Right kidney (tissue), 9 donors: ENCODE measurements around the gene ISCA2.
"Not testable (repeated sequence)": the region's sequence is repeated elsewhere in the genome, so short reads cannot be mapped to it uniquely, and the experiment has no call there.

Source experiments
- DNase-seq: peaks from one replicate; pipeline ENCODE4 v3.0.0-alpha.2; 2016
- long read RNA-seq, 8 donors: transcript quantifications; one replicate each; lab custom pipeline, GENCODE V29; 2026

Gene ISCA2, protein sequence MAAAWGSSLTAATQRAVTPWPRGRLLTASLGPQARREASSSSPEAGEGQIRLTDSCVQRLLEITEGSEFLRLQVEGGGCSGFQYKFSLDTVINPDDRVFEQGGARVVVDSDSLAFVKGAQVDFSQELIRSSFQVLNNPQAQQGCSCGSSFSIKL
- long read RNA-seq, donor 1, transcript ISCA2-204 (4 exons, 2,626 nt): major isoform, 67 of 76 reads
- long read RNA-seq, donor 1, partial matches to known transcripts: 6 of 76 reads
- long read RNA-seq, donor 1, other reads (novel, unspliced or antisense): 0 of 76 reads
- long read RNA-seq, donor 2, transcript ISCA2-204 (4 exons, 2,626 nt): major isoform, 34 of 37 reads
- long read RNA-seq, donor 2, partial matches to known transcripts: 0 of 37 reads
- long read RNA-seq, donor 2, other reads (novel, unspliced or antisense): 0 of 37 reads
- long read RNA-seq, donor 3, transcript ISCA2-204 (4 exons, 2,626 nt): major isoform, 11 of 11 reads
- long read RNA-seq, donor 3, partial matches to known transcripts: 0 of 11 reads
- long read RNA-seq, donor 3, other reads (novel, unspliced or antisense): 0 of 11 reads
- long read RNA-seq, donor 4, transcript ISCA2-204 (4 exons, 2,626 nt): major isoform, 30 of 31 reads
- long read RNA-seq, donor 4, partial matches to known transcripts: 0 of 31 reads
- long read RNA-seq, donor 4, other reads (novel, unspliced or antisense): 0 of 31 reads
- long read RNA-seq, donor 5, transcript ISCA2-204 (4 exons, 2,626 nt): major isoform, 34 of 35 reads
- long read RNA-seq, donor 5, partial matches to known transcripts: 0 of 35 reads
- long read RNA-seq, donor 5, other reads (novel, unspliced or antisense): 0 of 35 reads
- long read RNA-seq, donor 6, transcript ISCA2-204 (4 exons, 2,626 nt): major isoform, 30 of 31 reads
- long read RNA-seq, donor 6, partial matches to known transcripts: 0 of 31 reads
- long read RNA-seq, donor 6, other reads (novel, unspliced or antisense): 0 of 31 reads
- long read RNA-seq, donor 7: 0 reads
- long read RNA-seq, donor 8, transcript ISCA2-204 (4 exons, 2,626 nt): major isoform, 35 of 42 reads
- long read RNA-seq, donor 8, partial matches to known transcripts: 5 of 42 reads
- long read RNA-seq, donor 8, other reads (novel, unspliced or antisense): 0 of 42 reads

- peak; percentile 92 for DNase-seq
These were observed at the start of gene ISCA2 for GRCh38 chr14:74493343-74494261. Gene ISCA2, plus strand, starts transcription at chr14:74493765. Its CDS starts 10 bp downstream, at chr14:74493775.

DNA sequence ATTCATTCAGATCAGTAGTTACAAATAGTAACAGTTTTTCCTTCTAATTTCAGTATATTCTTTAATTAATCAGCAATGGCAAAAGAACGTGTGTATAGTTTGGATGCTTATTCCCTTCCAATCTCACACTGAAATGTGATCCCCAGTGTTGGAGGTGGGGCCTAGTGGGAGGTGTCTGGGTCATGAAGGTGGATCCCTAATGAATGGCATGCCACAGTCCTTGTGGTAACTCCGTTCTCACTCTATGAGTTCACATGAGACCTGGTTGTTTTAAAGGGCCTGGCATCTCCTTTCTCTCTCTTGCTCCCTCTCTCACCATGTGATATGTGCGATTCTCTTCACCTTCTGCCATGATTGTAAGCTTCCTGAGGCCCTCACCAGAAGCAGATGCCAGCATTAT, 48.7 kb upstream of the ISCA2 start:
- DNase-seq: no peak

DNA sequence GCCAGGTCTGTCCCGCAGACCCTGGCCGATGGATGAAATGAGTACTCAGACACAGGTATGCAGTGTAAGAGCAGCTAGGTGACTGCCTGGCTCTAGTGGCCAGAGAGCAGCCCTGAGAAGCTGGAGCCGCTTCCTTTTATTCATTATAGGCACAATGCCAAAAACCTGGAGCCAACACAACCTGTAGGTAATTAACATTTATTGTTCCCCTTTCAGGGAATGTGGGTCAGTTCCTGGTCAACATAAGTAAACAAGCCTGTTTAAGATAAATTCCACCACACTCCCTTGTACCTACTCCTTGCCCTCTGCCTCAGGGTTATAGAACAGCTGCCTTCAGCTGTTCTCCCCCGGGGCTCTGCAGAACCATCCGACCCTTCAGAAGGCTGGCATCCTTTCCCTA, 39.2 kb upstream of the ISCA2 start:
- not testable (repeated sequence) for DNase-seq

DNA sequence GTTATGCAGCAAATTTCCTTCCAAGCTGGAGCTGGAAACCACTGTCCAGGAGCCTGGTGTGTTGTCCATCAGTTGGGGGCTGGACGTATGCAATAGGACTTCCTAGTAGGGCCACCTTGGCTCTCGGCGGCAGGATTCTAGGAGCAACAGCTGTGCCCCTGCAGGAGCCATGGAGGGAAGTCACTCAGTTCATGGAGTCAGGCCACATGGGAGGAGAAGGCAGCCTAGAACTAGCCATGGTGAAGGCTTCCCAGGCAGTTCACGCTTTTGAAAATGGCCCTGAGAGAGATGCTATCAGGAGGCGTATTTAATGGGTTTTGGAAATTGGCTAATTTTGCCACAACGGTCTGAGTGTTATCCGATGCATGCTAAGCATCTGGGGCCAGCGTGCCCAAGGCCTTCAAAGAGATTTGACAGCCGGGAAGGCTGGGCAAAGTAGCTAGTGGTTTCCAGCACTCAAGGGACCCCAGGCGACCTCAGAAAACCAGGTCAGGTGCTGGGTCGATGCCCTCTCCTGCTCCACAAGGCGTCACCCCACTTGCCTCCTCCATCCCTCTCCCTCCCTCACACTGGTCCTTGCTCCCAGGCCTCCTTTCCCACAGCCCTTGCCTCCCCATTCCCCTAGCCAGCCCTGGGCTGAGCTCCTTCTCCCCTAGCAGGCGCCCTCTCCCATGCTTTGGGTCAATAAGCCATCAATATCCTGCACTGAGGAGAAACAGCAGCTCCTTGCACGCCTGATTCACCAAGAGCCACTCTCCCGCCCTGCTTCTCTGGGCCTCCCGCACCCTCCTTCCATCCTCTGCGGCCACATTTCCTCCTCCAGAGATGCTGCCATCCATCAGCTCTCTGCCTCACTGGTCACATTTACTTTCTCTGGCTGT, 36.6 kb upstream of the ISCA2 start:
- no peak for DNase-seq

DNA sequence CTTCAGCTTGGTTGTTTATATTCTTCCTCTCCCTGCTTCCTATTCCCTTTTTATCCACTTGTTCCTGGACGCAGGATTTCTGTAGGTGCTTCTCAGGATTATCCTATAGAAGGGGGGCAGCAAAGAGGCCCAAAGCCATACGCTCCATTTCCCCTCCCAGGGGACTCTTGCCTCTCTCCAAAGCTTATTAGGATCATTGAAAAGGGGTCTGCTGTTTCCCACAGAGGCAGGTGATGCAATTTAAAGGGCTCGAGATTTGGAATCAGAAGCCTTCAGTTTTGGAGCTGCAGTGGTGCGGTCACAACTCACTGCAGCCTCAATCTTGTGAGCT, 36.0 kb upstream of the ISCA2 start:
- no peak for DNase-seq

GRCh38 chr14:74459289-74459946, 34.1 kb upstream of the ISCA2 start:
- DNase-seq: no peak

DNA sequence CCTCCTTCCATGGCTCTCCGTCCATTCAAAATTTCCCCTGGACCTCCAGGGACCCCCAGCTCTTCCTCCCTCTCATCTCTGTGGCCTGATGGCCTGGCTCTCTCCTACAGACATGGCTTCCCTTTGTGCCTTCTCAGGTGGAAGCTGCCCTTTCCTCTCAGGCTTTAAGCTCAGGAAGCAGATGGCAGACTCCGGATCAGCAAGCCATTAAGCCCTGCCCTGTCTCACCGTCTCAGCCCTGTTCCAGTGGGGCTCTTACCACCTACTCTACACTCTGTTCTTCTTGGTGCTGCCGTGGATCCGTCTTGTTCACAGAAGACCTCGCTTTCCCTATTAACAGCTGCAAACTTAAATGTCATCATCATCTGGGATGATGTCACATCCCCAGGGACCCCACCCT, 33.6 kb upstream of the ISCA2 start:
- DNase-seq: no peak

DNA sequence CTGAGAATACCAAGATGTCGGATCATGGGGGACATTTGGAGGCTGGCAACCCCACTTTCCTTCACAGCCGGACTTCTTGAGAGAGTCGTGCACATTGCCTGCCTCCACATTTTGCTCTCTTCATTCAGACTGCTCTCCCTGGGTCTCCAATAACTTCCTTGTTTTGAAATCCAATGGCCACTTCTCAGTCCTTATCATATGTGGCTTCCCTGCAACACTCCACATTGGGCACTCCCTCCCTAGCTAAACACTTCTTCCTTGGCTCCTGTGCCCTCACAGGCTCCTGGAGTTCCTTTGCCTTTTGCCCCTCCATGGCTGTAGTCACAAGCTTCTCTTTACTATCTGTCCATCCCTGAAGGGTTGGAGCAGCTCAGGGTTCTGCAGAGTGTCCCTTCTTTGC, 30.6 kb upstream of the ISCA2 start:
- no peak for DNase-seq

- no peak for DNase-seq
These were observed 29.9 kb upstream of the ISCA2 start for GRCh38 chr14:74463697-74464096.

GRCh38 chr14:74464785-74465184, 28.8 kb upstream of the ISCA2 start:
- no peak for DNase-seq

DNA sequence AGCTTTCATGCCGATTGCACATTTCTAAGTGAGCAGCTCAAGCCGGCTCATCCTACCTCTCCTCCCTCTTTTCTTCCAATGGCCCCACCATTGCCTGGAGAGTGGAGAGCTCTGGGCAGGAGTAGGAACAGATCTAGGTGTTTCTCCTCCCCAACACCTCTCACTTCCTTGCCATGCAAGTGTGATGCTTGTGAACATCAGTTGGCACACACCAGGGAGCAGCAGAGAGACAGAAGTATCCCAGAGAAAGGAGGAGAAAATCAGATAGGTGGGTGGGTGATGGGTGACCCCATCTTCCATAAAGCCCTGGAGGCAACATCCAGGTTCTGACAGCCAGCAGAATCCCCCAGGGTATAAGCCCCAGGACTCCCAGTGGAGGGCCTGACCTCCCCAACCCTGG, 28.2 kb upstream of the ISCA2 start:
- no peak for DNase-seq

- no peak for DNase-seq
These were observed 25.1 kb upstream of the ISCA2 start for GRCh38 chr14:74468513-74468912.

GRCh38 chr14:74469548-74470518, 23.7 kb upstream of the ISCA2 start:
- no peak for DNase-seq

GRCh38 chr14:74472601-74473000, 21.0 kb upstream of the ISCA2 start:
- no peak for DNase-seq

- DNase-seq: no peak
These were observed 19.2 kb upstream of the ISCA2 start for GRCh38 chr14:74474376-74474775.

DNA sequence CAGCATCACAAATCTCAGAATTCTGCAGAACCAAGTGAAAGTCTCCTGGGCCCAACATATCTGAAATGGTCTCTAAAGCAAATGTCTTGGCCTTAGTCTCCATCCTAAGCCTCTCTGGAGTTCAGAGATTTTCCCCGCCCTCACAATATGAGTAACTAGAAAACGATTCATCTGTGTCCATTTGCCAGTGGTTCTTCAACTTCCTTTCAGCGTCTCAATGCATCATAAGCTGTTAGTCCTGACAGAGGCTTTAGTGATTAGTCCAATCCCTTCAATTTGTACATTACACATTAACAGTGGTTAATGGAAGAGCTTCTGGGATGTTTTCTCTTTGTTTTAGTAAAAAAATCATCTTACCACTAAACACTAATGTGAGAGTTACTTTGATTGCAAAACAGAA, 17.9 kb upstream of the ISCA2 start:
- DNase-seq: no peak

GRCh38 chr14:74476107-74476506, 17.5 kb upstream of the ISCA2 start:
- DNase-seq: no peak

- DNase-seq: no peak
These were observed 17.0 kb upstream of the ISCA2 start for GRCh38 chr14:74476607-74477006.

GRCh38 chr14:74478996-74479635, 14.4 kb upstream of the ISCA2 start:
- no peak for DNase-seq
